Subcutaneous abdominal adipose tissue (tissue), 5 donors: ENCODE results near the gene NAV2.

ENCODE experiments used
- H3K27ac ChIP-seq: one replicate; pipeline ENCODE4 v1.7.0; 2013; ENCODE audit warnings: low read depth, mild to moderate bottlenecking, inconsistent platforms, low read length, moderate library complexity
- H3K27me3 ChIP-seq, 5 donors: one replicate each; pipeline ENCODE4 v1.7.0; 2013; ENCODE audit warnings: low read length in 5 of 5, inconsistent platforms in 1 of 5; ENCODE audit not compliant: control insufficient read depth in 5 of 5, insufficient read depth in 4 of 5
- H3K36me3 ChIP-seq, 5 donors: one replicate each; pipeline ENCODE4 v1.7.0; 2013; ENCODE audit warnings: low read length in 5 of 5; ENCODE audit not compliant: control insufficient read depth in 5 of 5, insufficient read depth in 5 of 5
- H3K4me1 ChIP-seq, 5 donors: one replicate each; pipeline ENCODE4 v1.7.0; 2013; ENCODE audit warnings: low read length in 5 of 5, mild to moderate bottlenecking in 3 of 5, moderate library complexity in 1 of 5; ENCODE audit not compliant: control insufficient read depth in 5 of 5, insufficient read depth in 5 of 5
- H3K4me3 ChIP-seq, 5 donors: one replicate each; pipeline ENCODE4 v1.7.0; 2013; ENCODE audit warnings: low read length in 5 of 5, low read depth in 1 of 5
- H3K9ac ChIP-seq, 5 donors: one replicate each; pipeline ENCODE4 v1.7.0; 2013; ENCODE audit warnings: low read length in 5 of 5, mild to moderate bottlenecking in 4 of 5, moderate library complexity in 3 of 5
- H3K9me3 ChIP-seq, 5 donors: one replicate each; pipeline ENCODE4 v1.7.0; 2013; ENCODE audit warnings: low read length in 5 of 5; ENCODE audit not compliant: control insufficient read depth in 5 of 5
- donor health status: healthy.
- donor health status: healthy.
- donor health status: healthy.
- donor health status: healthy.
- donor health status: healthy.

Gene NAV2

DNA sequence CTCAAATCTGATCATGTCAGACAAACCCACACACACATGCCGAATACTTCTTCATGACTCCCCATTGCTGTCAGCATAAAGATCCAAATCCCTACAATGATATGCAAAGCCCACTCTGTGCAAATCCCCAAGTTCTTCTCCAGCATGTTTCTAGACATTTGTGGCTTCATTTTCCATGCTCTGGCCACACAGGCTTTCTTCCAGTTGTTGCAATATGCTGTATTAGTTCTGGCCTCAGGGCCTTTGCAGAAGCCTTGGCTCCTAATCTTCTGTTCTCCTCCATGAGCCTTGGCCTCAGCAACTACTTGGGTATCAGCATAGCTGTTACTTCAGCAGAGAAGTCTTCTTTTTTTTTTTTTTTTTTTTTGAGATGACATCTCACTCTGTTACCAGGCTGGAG, 49.6 kb downstream of the NAV2 start:
- H3K36me3 ChIP-seq = no peaks in the 10 kb centered on the region
- no peak overlapping the region for H3K4me3 ChIP-seq
- no peak overlapping the region for H3K9ac ChIP-seq
- H3K9me3 ChIP-seq = no peaks in the 10 kb centered on the region
- H3K27ac ChIP-seq = no peak overlapping the region
- H3K27me3 ChIP-seq = no peaks in the 10 kb centered on the region
- H3K4me1 ChIP-seq = no peaks in the 10 kb centered on the region

DNA sequence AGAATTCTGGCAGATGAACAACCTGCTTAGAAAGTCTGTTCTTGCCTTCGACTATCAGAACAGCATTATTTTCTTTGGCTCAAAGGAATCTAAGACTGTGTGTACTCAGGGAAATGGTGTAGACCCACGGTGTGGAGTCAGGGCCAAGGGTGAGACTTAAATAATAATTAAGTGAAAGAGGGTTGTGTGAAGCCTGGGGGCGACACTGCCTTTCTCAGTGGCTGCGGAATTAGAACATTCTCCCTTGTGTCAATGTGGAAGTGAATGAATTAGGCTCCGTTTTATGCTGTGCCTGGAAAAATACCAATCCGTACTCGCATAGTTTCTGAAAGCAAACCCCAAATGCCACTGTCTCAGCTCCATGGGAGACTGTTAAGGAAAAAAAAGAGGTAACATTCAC, 50.7 kb downstream of the NAV2 start:
- Histone ChIP-seq H3K9me3 (no peaks in the 10 kb centered on the region), H3K27me3 (no peaks in the 10 kb centered on the region), H3K4me3 (no peak overlapping the region), H3K9ac (no peak overlapping the region), H3K27ac (no peak overlapping the region), H3K36me3 (no peaks in the 10 kb centered on the region), H3K4me1 (no peaks in the 10 kb centered on the region)

DNA sequence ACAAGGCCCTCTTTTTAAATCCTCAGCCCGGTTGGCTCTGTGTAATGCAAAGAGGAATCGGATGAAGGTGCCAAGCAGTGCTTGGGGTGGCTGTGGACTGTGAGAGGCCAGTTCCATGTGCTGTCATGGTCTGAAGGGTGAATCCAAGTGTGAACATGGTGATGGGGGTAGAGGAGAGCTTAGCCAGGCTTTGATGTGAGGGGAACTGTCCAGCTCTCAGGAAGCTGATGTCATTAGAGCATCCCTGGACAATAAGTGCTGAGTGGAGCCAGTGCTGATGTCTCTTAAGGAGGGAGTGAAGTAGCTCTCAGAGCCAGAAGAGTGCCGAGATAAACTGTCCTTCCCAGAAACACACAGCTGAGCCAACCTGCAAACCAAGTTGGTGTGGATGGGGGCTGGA, 53.6 kb downstream of the NAV2 start:
- Histone ChIP-seq H3K9ac (no peak overlapping the region), H3K36me3 (no peaks in the 10 kb centered on the region), H3K27ac (no peak overlapping the region), H3K27me3 (no peaks in the 10 kb centered on the region), H3K9me3 (no peaks in the 10 kb centered on the region), H3K4me1 (no peaks in the 10 kb centered on the region), H3K4me3 (no peak overlapping the region)

DNA sequence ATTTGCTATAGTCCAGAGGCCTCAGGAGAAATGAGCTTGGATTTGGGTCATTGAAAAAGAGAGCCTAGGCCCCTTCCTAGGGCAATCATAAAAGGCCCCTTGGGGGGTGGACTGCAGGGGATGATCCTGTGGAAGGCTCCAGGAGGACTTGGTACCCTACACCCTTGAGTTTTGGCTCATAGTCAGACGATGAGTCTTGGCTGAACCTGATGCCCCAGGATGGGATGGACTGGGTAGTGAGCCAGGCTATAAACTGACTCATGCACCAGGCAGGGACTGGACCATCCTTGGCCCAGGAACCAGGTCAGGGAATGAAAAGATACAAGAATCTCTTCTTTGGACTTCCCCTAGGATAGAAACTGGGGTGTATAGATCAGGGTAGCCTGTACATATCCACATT, 54.2 kb downstream of the NAV2 start:
- no peaks in the 10 kb centered on the region for H3K4me1 ChIP-seq
- H3K27ac ChIP-seq = no peak overlapping the region
- no peaks in the 10 kb centered on the region for H3K27me3 ChIP-seq
- H3K9me3 ChIP-seq = no peaks in the 10 kb centered on the region
- no peak overlapping the region for H3K4me3 ChIP-seq
- no peaks in the 10 kb centered on the region for H3K36me3 ChIP-seq
- H3K9ac ChIP-seq = no peak overlapping the region

DNA sequence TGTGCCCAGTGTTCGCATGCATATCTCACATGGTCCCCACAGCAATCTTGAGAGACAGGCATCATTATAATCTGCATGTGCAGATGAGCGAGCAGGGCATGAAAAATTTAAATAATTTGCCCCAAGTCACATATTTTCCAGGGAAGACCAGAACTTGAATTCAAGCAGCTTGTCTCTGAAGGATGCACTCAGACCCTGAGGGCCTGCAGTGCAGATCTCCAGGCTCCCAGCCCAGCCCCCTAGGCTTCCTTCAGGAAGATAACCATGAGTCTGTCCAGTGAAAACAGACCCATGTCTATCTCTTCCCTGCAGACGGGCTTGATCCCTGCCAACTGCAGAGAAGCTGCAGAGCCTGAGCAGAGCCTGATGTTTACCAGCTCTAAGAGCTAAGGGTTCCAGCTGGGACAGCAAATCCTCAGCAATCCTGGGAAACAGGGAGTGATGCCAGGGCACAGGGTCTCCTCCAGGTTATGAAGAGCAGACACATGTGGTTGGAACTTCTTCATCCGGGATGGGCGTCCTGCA, 55.1 kb downstream of the NAV2 start:
- Histone ChIP-seq H3K9me3 (no peaks in the 10 kb centered on the region), H3K9ac (no peak overlapping the region), H3K36me3 (no peaks in the 10 kb centered on the region), H3K27me3 (no peaks in the 10 kb centered on the region), H3K27ac (no peak overlapping the region), H3K4me1 (no peaks in the 10 kb centered on the region), H3K4me3 (no peak overlapping the region)

DNA sequence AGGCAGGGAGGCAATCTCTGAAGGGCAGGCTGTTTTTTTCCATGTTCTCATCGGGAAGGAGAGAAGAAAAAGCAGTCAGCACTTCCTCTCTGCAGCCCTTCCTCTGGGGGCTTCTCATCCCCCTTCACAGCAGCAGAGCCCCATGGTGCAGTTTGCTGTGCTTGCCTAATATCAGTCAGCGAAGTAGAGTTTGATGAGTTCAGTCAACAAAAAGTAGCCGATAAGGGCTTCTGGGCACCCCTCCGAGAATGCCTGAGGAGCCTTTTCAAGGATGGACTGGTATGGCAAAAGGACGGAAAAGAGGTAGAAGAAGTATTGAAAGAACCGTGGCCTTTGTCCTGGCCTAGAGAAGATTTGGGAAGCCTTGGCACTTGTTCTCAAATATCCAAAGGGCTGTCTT, 55.6 kb downstream of the NAV2 start:
- Histone ChIP-seq H3K9ac (no peak overlapping the region), H3K9me3 (no peaks in the 10 kb centered on the region), H3K27ac (no peak overlapping the region), H3K4me3 (no peak overlapping the region), H3K4me1 (no peaks in the 10 kb centered on the region), H3K27me3 (no peaks in the 10 kb centered on the region), H3K36me3 (no peaks in the 10 kb centered on the region)

DNA sequence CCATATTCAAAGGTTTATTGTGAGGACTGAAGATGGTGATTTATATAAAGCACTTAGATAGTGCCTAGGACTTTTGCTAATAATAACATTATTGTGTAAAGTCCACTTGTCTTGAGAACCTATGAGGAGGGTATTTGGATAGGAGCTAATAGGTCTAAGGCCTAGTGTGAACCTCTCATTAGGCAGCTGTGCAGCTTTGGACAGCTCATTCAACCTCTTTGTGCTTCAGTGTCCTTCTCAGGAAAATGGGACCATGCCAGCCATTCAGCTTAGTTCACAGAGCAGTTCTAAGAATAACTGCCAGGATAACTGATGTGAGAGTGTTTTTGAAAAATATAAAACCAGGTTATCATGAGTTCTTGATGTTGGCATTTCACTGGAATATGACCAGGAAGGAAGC, 56.2 kb downstream of the NAV2 start:
- Histone ChIP-seq H3K4me3 (no peak overlapping the region), H3K36me3 (no peaks in the 10 kb centered on the region), H3K9me3 (no peaks in the 10 kb centered on the region), H3K27me3 (peaks cover 0 to 4% (median 0%) of the 10 kb centered on the region in 5 donors), H3K27ac (no peak overlapping the region), H3K4me1 (no peaks in the 10 kb centered on the region), H3K9ac (no peak overlapping the region)

DNA sequence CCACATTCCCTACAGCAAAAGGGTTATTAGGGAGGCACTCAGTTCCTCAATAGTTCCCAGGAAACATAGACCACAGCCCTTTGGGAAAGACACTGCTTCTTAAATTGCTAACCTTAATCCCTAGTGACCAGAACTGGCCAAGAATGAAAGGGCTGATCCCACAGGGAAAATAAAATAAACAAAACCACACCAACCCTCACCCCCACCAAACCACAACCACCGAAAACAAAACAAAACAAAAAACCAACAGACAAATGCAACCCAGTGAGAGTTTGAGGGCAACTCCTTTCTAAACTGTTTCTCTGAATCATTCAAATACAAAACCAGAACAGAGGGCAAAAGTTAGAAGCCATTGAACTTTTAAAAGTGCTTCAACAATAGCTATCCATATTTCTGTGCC, 57.2 kb downstream of the NAV2 start:
- H3K27ac ChIP-seq = no peak overlapping the region
- no peak overlapping the region for H3K4me3 ChIP-seq
- no peaks in the 10 kb centered on the region for H3K9me3 ChIP-seq
- H3K36me3 ChIP-seq = no peaks in the 10 kb centered on the region
- H3K27me3 ChIP-seq = peaks cover 0 to 4% (median 0%) of the 10 kb centered on the region in 5 donors
- H3K9ac ChIP-seq = no peak overlapping the region
- H3K4me1 ChIP-seq = no peaks in the 10 kb centered on the region

DNA sequence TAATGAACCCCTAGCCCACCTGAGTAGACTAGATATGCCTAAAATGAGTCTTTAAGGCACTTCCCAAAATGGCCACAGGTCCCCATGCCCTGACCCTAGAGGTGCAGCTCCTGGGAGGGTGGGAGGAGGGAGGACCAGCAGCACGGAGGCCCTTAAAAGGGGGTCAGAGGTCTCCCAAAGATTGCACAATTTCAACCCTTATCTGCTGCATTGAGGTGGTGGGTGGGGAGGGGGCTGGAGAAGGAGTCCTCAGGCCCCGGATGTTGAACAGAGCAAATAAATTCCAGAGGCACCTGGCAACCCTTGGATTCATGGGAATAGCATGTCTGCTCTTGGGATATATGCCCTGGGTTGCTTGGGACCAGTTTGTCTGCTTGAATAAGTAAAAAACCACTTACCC, 57.6 kb downstream of the NAV2 start:
- no peaks in the 10 kb centered on the region for H3K36me3 ChIP-seq
- H3K4me1 ChIP-seq = no peaks in the 10 kb centered on the region
- H3K4me3 ChIP-seq = no peak overlapping the region
- no peaks in the 10 kb centered on the region for H3K9me3 ChIP-seq
- H3K27ac ChIP-seq = no peak overlapping the region
- peaks cover 0 to 4% (median 0%) of the 10 kb centered on the region in 5 donors for H3K27me3 ChIP-seq
- H3K9ac ChIP-seq = no peak overlapping the region

DNA sequence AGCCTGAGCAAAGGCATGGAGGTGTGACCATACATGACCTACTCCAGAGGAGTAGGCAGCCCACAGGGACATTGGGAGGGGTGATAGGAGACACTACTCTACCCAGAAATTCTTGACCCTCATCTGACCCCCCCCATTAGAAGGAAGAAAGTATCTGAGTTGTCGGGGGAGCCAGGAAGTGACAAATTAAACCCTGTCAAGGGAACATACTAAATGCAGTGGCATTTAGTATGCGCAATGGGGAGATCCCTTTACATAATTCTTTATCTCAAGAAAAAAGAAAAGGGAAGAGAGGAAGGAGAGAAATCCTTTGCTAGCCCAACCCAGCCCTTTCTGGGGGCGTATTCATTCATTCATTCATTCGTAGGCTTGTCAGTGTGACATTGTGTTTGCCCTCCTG, 58.8 kb downstream of the NAV2 start:
- Histone ChIP-seq H3K27ac (no peak overlapping the region), H3K36me3 (no peaks in the 10 kb centered on the region), H3K4me3 (no peak overlapping the region), H3K27me3 (peaks cover 0 to 7% (median under 1%) of the 10 kb centered on the region in 5 donors), H3K9me3 (no peaks in the 10 kb centered on the region), H3K9ac (no peak overlapping the region), H3K4me1 (peaks cover 0 to 4% (median 0%) of the 10 kb centered on the region in 5 donors)

DNA sequence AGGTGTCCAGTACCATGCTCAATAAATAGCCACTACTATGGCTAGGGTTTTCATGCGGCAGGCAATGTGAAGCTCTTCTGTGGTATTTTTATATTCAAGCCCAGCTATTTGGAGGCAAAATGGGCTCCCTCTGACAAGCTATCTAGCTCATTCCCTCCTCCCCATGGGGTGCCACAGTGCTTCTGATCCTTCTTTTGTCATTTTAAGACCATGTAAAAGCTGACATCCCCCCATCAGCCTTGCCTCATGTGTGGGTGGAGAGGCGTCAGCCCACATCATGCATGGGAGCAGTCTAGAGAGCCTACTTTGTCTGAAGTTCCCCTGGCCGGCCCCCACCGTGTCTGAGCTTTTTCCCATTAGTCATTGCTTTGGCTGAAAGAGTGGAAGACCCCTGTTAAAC, 59.8 kb downstream of the NAV2 start:
- Histone ChIP-seq H3K27me3 (peaks cover 0 to 7% (median 3%) of the 10 kb centered on the region in 5 donors), H3K9ac (no peak overlapping the region), H3K27ac (no peak overlapping the region), H3K36me3 (no peaks in the 10 kb centered on the region), H3K4me1 (peaks cover 0 to 10% (median 4%) of the 10 kb centered on the region in 5 donors), H3K4me3 (no peak overlapping the region), H3K9me3 (no peaks in the 10 kb centered on the region)
